HepG2 (cell line): Measurements from ENCODE around the gene ST6GALNAC4. TPM values are rescaled to one million over a fixed set of nuclear protein-coding genes. Genes with fewer than 3 reads are reported as not detected.

Source experiments
- ATAC-seq: fragments of 200-7000 bp; cut with Tn5 transposase; 3 replicates; pipeline ENCODE4 v1.9.1; 2020; ENCODE audit warnings: mild to moderate bottlenecking, moderate library complexity
- BruUV-seq: library from RNA; stranded (reverse); fragments of 400-500 nt; replicated peaks from 2 replicates; lab custom pipeline; 2021; lab: Mats Ljungman, UMichigan
- CTCF ChIA-PET: fragments of 300-600 bp; formaldehyde crosslinking; extraction: SDS; loops from one replicate; lab custom pipeline; 2021; ENCODE audit warnings: low total read pairs, inconsistent platforms, low intra/inter-chr PET ratio; lab: Yijun Ruan, JAX
- POLR2A ChIA-PET: fragments of 350-600 bp; sonication (Branson Sonifier 250); formaldehyde crosslinking; loops from one replicate; lab custom pipeline; 2020; ENCODE audit warnings: antibody characterized with exemption, inconsistent platforms; lab: Yijun Ruan, JAX
- DNase-seq: peaks from one replicate; pipeline ENCODE4 v3.0.0-alpha.2; 2015; ENCODE audit warnings: low spot score
- FAIRE-seq: peaks from 3 replicates; lab custom pipeline; 2011; peaks lifted over from hg19 to GRCh38; lab: Jason Lieb, UNC
- H2AFZ ChIP-seq: one replicate; pipeline ENCODE4 v1.6.1; 2011; ENCODE audit warnings: low read length, inconsistent platforms
- H3K27ac ChIP-seq: fragments of 300-600 bp; 3 replicates; pipeline ENCODE4 v1.8.0; 2011; ENCODE audit warnings: mixed run types, mild to moderate bottlenecking, mixed read lengths, low read length, inconsistent platforms; ENCODE audit not compliant: insufficient read depth; ENCODE audit errors: extremely low read length
- H3K27me3 ChIP-seq, 2 experiments: fragments of 200-600 bp in 1 of 2; 2 replicates in 1 of 2; 3 replicates in 1 of 2; pipeline versions ENCODE4 v1.6.0 to v1.8.0; 2011; ENCODE audit warnings: low read length in 2 of 2, mild to moderate bottlenecking in 2 of 2, moderate library complexity in 2 of 2, inconsistent platforms in 1 of 2; ENCODE audit not compliant: insufficient read depth in 2 of 2, control insufficient read depth in 1 of 2
- H3K36me3 ChIP-seq, 2 experiments: fragments of 200-600 bp in 1 of 2; replicated peaks in 1 of 2; 2 replicates in 1 of 2; 3 replicates in 1 of 2; pipeline versions ENCODE4 v1.5.1 to v1.8.0; 2011; ENCODE audit warnings: low read length in 2 of 2, inconsistent platforms in 1 of 2; ENCODE audit not compliant: insufficient read depth in 2 of 2, control insufficient read depth in 1 of 2
- H3K4me1 ChIP-seq: 2 replicates; pipeline ENCODE4 v1.5.1; 2012; ENCODE audit warnings: low read length, inconsistent platforms; ENCODE audit not compliant: insufficient read depth
- H3K4me2 ChIP-seq: 2 replicates; pipeline ENCODE4 v1.6.0; 2011; ENCODE audit warnings: low read depth, low read length, inconsistent platforms
- H3K4me3 ChIP-seq, 3 experiments: fragments of 200-600 bp in 1 of 3; sonication (generic), shearing (Covaris generic) in 1 of 3; replicated peaks in 1 of 3; 2 replicates each; pipeline ENCODE4 v1.5.1; 2011 to 2016; ENCODE audit warnings: low read length in 3 of 3, inconsistent platforms in 2 of 3, low read depth in 2 of 3, mild to moderate bottlenecking in 2 of 3, control low read depth in 1 of 3, mixed read lengths in 1 of 3; ENCODE audit not compliant: insufficient read depth in 1 of 3
- H3K79me2 ChIP-seq: one replicate; pipeline ENCODE4 v1.6.1; 2011; ENCODE audit warnings: low read length, inconsistent platforms; ENCODE audit not compliant: insufficient read depth
- H3K9ac ChIP-seq: 2 replicates; pipeline ENCODE4 v1.6.0; 2011; ENCODE audit warnings: mild to moderate bottlenecking, low read depth, low read length, inconsistent platforms; ENCODE audit not compliant: insufficient read depth
- H3K9me3 ChIP-seq: 2 replicates; pipeline ENCODE4 v1.5.1; 2012; ENCODE audit warnings: mild to moderate bottlenecking, low read length
- H4K20me1 ChIP-seq: 2 replicates; pipeline ENCODE4 v1.6.0; 2011; ENCODE audit warnings: inconsistent platforms, mild to moderate bottlenecking, low read length, moderate library complexity; ENCODE audit not compliant: insufficient read depth
- BRCA1 ChIP-seq: sonication (generic); formaldehyde crosslinking; IDR thresholded peaks from 2 replicates; pipeline ENCODE4 v1.4.0; 2020; ENCODE audit warnings: missing genetic modification reagents
- ESRRA ChIP-seq: sonication (generic); formaldehyde crosslinking; IDR thresholded peaks from 2 replicates; pipeline ENCODE4 v1.5.1; 2020; ENCODE audit warnings: mild to moderate bottlenecking, low read depth, missing genetic modification reagents
- MYC ChIP-seq: sonication (generic); formaldehyde crosslinking; IDR thresholded peaks from 2 replicates; pipeline ENCODE4 v1.9.0; 2021; ENCODE audit warnings: missing genetic modification reagents, borderline replicate concordance
- SMYD3 ChIP-seq: sonication (generic); formaldehyde crosslinking; IDR thresholded peaks from 2 replicates; pipeline ENCODE4 v1.8.1; 2023; ENCODE audit warnings: mild to moderate bottlenecking, missing genetic modification reagents
- SNRNP70 ChIP-seq: fragments of 200-400 bp; formaldehyde crosslinking; IDR thresholded peaks from 2 replicates; pipeline ENCODE4 v1.6.1; 2017; ENCODE audit warnings: mild to moderate bottlenecking, low read depth, low read length, moderate library complexity
- TAF1 ChIP-seq: sonication (generic); formaldehyde crosslinking; IDR thresholded peaks from 2 replicates; pipeline ENCODE4 v1.4.0; 2020; ENCODE audit warnings: missing genetic modification reagents
- ZNF121 ChIP-seq: sonication (generic); formaldehyde crosslinking; IDR thresholded peaks from 2 replicates; pipeline ENCODE4 v1.5.0; 2020; ENCODE audit warnings: mild to moderate bottlenecking, missing genetic modification reagents
- ZNF235 ChIP-seq: sonication (generic); formaldehyde crosslinking; IDR thresholded peaks from 2 replicates; pipeline ENCODE4 v1.8.1; 2023; ENCODE audit warnings: mild to moderate bottlenecking, missing genetic modification reagents, borderline replicate concordance
- WGBS: methylation state at CpG from one replicate; pipeline ENCODE4 v1.1.6; 2017; ENCODE audit warnings: low lambda C conversion rate; 5-methylcytosine and 5-hydroxymethylcytosine counted together
- in situ Hi-C: cut with HindIII; loops from 2 replicates; pipeline ENCODE4 v1.10.0; 2017; ENCODE audit warnings: low pct_unique_long_range_greater_than_20kb; ENCODE audit not compliant: extremely low pct_ligation_motif_present
- intact Hi-C: fragments of 100-400 bp; cut with micrococcal nuclease; formaldehyde crosslinking; loops from one replicate; pipeline ENCODE4 v1.10.0; 2022; ENCODE audit not compliant: unreplicated experiment
- polyA plus RNA-seq, 8 experiments: library from polyadenylated mRNA; depleted of rRNA in 3 of 8; stranded (reverse) in 7 of 8; unstranded in 1 of 8; fragments of >200 nt; fragmentation: Illumina TruSeq in 4 of 8; extraction: Trizol in 4 of 8; gene quantifications; 2 replicates each; pipeline versions ENCODE4 v1.2.1 to v1.2.3, GENCODE V29; 2011 to 2016; ENCODE audit warnings: low read depth in 4 of 8, missing spikeins in 1 of 8, mixed read lengths in 1 of 8; ENCODE audit not compliant: insufficient read depth in 1 of 8
- total RNA-seq, 5 experiments: library from RNA; depleted of rRNA; stranded (reverse); fragments of >200 nt; fragmentation: Illumina TruSeq; extraction: Trizol; gene quantifications; 2 replicates each; pipeline ENCODE4 v1.2.3, GENCODE V29; 2016; ENCODE audit warnings: low read depth in 1 of 5
- TF ChIP-seq, protein P1 (sequence below): sonication (generic); formaldehyde crosslinking; IDR thresholded peaks from 2 replicates; pipeline ENCODE4 v1.4.0; 2020; ENCODE audit warnings: missing genetic modification reagents, borderline replicate concordance
- TF ChIP-seq, protein P2 (sequence below): sonication (generic); formaldehyde crosslinking; IDR thresholded peaks from 2 replicates; pipeline ENCODE4 v1.5.0; 2020; ENCODE audit warnings: missing genetic modification reagents, mild to moderate bottlenecking, borderline replicate concordance
- TF ChIP-seq, protein P3 (sequence below): sonication (generic); formaldehyde crosslinking; IDR thresholded peaks from 2 replicates; pipeline ENCODE4 v1.5.1; 2020; ENCODE audit warnings: missing genetic modification reagents, mild to moderate bottlenecking, borderline replicate concordance

The ST6GALNAC4 gene
- total and polyA plus RNA-seq, 2 of the 13 experiments (the other 11 are each of a cell fraction or from before 2014, with no cell fraction given): 18.8 to 27.7 TPM

DNA sequence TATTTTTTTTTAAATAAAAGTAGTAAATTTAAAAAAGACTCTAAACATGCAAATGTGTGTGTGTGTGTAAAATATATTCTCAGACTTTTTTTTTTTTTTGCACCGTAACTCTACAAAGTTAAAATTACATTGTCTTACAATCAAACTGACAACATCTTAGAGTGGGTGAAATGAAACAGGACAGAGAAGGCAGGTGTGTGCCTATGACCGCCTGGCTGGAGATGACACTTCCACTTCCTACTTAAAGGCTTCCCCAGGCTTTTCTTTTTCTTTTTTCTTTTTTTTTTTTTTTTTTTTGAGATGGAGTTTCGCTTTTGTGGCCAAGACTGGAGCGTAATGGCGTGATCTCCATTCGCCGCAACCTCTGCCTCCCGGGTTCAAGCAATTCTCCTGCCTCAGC, 36.7 kb downstream of the ST6GALNAC4 start:
- Histone ChIP-seq H4K20me1 (no peaks in the 10 kb centered on the region), H3K79me2 (no peaks in the 10 kb centered on the region), H2AFZ (no peak overlapping the region), H3K9ac (no peak overlapping the region), H3K27me3 (no peaks in the 10 kb centered on the region), H3K27ac (no peak overlapping the region), H3K4me3 (no peak overlapping the region), H3K4me1 (peaks cover 36% of the 10 kb centered on the region), H3K9me3 (no peaks in the 10 kb centered on the region), H3K36me3 (no peaks in the 10 kb centered on the region; a peak in 2 of 5 replicates), H3K4me2 (no peak overlapping the region)
- ChIA-PET CTCF (no interaction called here), POLR2A (no interaction called here)
- no TSS peak for BruUV-seq
- TF ChIP-seq TAF1 (no peak), ZNF235 (CRISPR knock-in tag) (no peak), BRCA1 (CRISPR knock-in tag) (no peak), SNRNP70 (no peak), SMYD3 (CRISPR knock-in tag) (no peak), MYC (no peak), ZNF121 (no peak), ESRRA (no peak)
- TF ChIP-seq, protein P1, sequence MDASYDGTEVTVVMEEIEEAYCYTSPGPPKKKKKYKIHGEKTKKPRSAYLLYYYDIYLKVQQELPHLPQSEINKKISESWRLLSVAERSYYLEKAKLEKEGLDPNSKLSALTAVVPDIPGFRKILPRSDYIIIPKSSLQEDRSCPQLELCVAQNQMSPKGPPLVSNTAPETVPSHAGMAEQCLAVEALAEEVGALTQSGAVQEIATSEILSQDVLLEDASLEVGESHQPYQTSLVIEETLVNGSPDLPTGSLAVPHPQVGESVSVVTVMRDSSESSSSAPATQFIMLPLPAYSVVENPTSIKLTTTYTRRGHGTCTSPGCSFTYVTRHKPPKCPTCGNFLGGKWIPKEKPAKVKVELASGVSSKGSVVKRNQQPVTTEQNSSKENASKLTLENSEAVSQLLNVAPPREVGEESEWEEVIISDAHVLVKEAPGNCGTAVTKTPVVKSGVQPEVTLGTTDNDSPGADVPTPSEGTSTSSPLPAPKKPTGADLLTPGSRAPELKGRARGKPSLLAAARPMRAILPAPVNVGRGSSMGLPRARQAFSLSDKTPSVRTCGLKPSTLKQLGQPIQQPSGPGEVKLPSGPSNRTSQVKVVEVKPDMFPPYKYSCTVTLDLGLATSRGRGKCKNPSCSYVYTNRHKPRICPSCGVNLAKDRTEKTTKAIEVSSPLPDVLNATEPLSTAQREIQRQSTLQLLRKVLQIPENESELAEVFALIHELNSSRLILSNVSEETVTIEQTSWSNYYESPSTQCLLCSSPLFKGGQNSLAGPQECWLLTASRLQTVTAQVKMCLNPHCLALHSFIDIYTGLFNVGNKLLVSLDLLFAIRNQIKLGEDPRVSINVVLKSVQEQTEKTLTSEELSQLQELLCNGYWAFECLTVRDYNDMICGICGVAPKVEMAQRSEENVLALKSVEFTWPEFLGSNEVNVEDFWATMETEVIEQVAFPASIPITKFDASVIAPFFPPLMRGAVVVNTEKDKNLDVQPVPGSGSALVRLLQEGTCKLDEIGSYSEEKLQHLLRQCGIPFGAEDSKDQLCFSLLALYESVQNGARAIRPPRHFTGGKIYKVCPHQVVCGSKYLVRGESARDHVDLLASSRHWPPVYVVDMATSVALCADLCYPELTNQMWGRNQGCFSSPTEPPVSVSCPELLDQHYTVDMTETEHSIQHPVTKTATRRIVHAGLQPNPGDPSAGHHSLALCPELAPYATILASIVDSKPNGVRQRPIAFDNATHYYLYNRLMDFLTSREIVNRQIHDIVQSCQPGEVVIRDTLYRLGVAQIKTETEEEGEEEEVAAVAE (CRISPR knock-in tag): no peak
- TF ChIP-seq, protein P2, sequence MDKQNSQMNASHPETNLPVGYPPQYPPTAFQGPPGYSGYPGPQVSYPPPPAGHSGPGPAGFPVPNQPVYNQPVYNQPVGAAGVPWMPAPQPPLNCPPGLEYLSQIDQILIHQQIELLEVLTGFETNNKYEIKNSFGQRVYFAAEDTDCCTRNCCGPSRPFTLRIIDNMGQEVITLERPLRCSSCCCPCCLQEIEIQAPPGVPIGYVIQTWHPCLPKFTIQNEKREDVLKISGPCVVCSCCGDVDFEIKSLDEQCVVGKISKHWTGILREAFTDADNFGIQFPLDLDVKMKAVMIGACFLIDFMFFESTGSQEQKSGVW (CRISPR knock-in tag): no peak
- TF ChIP-seq, protein P3, sequence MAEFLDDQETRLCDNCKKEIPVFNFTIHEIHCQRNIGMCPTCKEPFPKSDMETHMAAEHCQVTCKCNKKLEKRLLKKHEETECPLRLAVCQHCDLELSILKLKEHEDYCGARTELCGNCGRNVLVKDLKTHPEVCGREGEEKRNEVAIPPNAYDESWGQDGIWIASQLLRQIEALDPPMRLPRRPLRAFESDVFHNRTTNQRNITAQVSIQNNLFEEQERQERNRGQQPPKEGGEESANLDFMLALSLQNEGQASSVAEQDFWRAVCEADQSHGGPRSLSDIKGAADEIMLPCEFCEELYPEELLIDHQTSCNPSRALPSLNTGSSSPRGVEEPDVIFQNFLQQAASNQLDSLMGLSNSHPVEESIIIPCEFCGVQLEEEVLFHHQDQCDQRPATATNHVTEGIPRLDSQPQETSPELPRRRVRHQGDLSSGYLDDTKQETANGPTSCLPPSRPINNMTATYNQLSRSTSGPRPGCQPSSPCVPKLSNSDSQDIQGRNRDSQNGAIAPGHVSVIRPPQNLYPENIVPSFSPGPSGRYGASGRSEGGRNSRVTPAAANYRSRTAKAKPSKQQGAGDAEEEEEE (CRISPR knock-in tag): no peak
- ATAC-seq (no peak), FAIRE-seq (no peak), DNase-seq (no peak)
- in situ Hi-C loops (no loop called here), intact Hi-C loops (no loop called here)
- 84% methylated on average over 8 of the region's 8 CpGs for WGBS
